ENCODE data around the gene PAQR7.

- TF ChIP-seq POLR2A (IDR thresholded peaks at IDR 0.05) (no peak), CTCF (IDR thresholded peaks at IDR 0.05) (no peak)
Measured at GRCh38 chr1:25917996-25918395, 42.5 kb upstream of the PAQR7 start.
